Tongue (tissue), 2 donors: ENCODE data around the gene UBASH3B. TPM values are rescaled to one million over a fixed set of nuclear protein-coding genes. Genes with fewer than 3 reads are reported as not detected.
A peak's percentile ranks its signal among the peaks of the same experiment; 100 is the strongest.

ENCODE experiments used
- DNase-seq: peaks from one replicate; pipeline ENCODE4 v3.0.0-alpha.2; 2015
- total RNA-seq: library from RNA; depleted of rRNA; stranded (reverse); fragments of >200 nt; gene quantifications from one replicate; pipeline ENCODE4 v1.2.3, GENCODE V29; 2014

Gene UBASH3B
- total RNA-seq, 1 donor from 2014 or later: 7.9 TPM

- DNase-seq: no peak
Measured at GRCh38 chr11:122732342-122733315, 77.1 kb downstream of the UBASH3B start.

GRCh38 chr11:122733318-122733717, 77.8 kb downstream of the UBASH3B start:
- DNase-seq: peak; percentile 61

- DNase-seq: no peak
Measured at GRCh38 chr11:122734848-122735496, 79.5 kb downstream of the UBASH3B start.

- DNase-seq: no peak
Measured at GRCh38 chr11:122737951-122738693, 82.6 kb downstream of the UBASH3B start.

GRCh38 chr11:122741613-122742300, 86.2 kb downstream of the UBASH3B start:
- DNase-seq: peak; percentile 71

- DNase-seq: no peak
Measured at GRCh38 chr11:122742301-122743018, 86.9 kb downstream of the UBASH3B start.

GRCh38 chr11:122743097-122743741, 87.7 kb downstream of the UBASH3B start:
- no peak for DNase-seq

- DNase-seq: peak; percentile 75
Measured at GRCh38 chr11:122743949-122744348, 88.4 kb downstream of the UBASH3B start.

GRCh38 chr11:122744357-122744756, 88.8 kb downstream of the UBASH3B start:
- no peak for DNase-seq

- DNase-seq: no peak
Measured at GRCh38 chr11:122745111-122745510, 89.6 kb downstream of the UBASH3B start.

GRCh38 chr11:122746050-122746478, 90.5 kb downstream of the UBASH3B start:
- DNase-seq: no peak

GRCh38 chr11:122746611-122747244, 91.2 kb downstream of the UBASH3B start:
- DNase-seq: no peak

GRCh38 chr11:122747351-122747781, 91.8 kb downstream of the UBASH3B start:
- no peak for DNase-seq

GRCh38 chr11:122749005-122749687, 93.6 kb downstream of the UBASH3B start:
- peak; percentile 41 for DNase-seq

GRCh38 chr11:122750049-122750448, 94.5 kb downstream of the UBASH3B start:
- no peak for DNase-seq

GRCh38 chr11:122751292-122752070, 96.0 kb downstream of the UBASH3B start:
- no peak for DNase-seq

- no peak for DNase-seq
Measured at GRCh38 chr11:122754028-122754427, 98.5 kb downstream of the UBASH3B start.

GRCh38 chr11:122754553-122755322, 99.2 kb downstream of the UBASH3B start:
- DNase-seq: no peak
